Measurements from ENCODE around the gene KCNK17. TPM values are rescaled to one million over a fixed set of nuclear protein-coding genes. Genes with fewer than 3 reads are reported as not detected.

The KCNK17 gene
- total and polyA plus RNA-seq, 2 donors (not counting 3 experiments of a cell fraction or from before 2014, with no cell fraction given): not detected

DNA sequence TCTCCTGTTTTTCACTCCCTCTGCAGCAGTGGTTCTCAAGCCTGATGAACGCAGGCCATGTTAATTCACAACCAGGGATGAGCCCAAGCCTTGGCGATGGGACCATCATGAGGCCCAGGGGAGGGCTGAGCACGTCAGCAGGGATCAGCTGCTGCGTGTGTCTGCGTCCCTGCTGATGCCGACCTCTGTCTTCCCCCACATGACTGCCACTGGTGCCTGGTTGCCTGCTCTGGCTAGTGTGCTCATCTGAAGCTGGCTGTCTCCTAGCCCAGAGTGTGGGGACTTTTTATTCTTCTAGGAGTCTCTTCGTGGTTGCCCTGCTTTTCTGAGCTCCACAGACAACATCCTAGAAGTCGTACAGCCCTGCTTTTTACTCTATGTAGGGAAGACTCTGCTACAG, 49.1 kb upstream of the KCNK17 start:
- intact Hi-C loops (cut with micrococcal nuclease): no loop called here
- H3K79me2 ChIP-seq (ENCODE audit: control insufficient read depth, insufficient read depth, low read length): no peaks in the 10 kb centered on the region
- TF ChIP-seq MYC (IDR thresholded peaks at IDR 0.05; ENCODE audit: low read depth, low read length) (no peak), EZH2 (IDR thresholded peaks at IDR 0.05; ENCODE audit: borderline replicate concordance, low read depth, low read length, severe bottlenecking) (no peak), POLR2A (IDR thresholded peaks at IDR 0.05; ENCODE audit: low read depth, low read length) (no peak), CTCF (IDR thresholded peaks at IDR 0.05; ENCODE audit: extremely low read depth in 1 of 2, insufficient read depth in 1 of 2, low read depth in 1 of 2, low read length in 2 of 2) (no peak), JUN (IDR thresholded peaks at IDR 0.05; ENCODE audit: borderline replicate concordance, insufficient read depth, insufficient read length, low read depth) (no peak), POLR2AphosphoS5 (IDR thresholded peaks at IDR 0.05; ENCODE audit: insufficient read depth, low read depth, low read length) (no peak), FOS (IDR thresholded peaks at IDR 0.05; ENCODE audit: borderline replicate concordance, insufficient read depth, low read length) (no peak), GATA2 (IDR thresholded peaks at IDR 0.05; ENCODE audit: insufficient read depth, insufficient read length, low read depth, low read length) (no peak)
- TF ChIP-seq, protein P1, sequence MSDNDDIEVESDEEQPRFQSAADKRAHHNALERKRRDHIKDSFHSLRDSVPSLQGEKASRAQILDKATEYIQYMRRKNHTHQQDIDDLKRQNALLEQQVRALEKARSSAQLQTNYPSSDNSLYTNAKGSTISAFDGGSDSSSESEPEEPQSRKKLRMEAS (IDR thresholded peaks at IDR 0.05; ENCODE audit: insufficient read depth, insufficient read length): no peak
- H3K4me3 ChIP-seq (replicated peaks in 1 of 3; ENCODE audit: insufficient read depth in 1 of 3, low read depth in 1 of 3, low read length in 3 of 3): no peak overlapping the region
- H3K4me2 ChIP-seq (ENCODE audit: insufficient read depth, low read length): no peak overlapping the region
- H2AFZ ChIP-seq (ENCODE audit: low read depth, low read length): no peak overlapping the region
- BruUV-seq (replicated peaks): no TSS peak
- H3K27me3 ChIP-seq (ENCODE audit: control insufficient read depth in 2 of 2, insufficient read depth in 2 of 2, low read length in 2 of 2): no peaks in the 10 kb centered on the region
- DNase-seq (ENCODE audit: low read depth, low spot score) (no peak), FAIRE-seq (no peak)
- ChIA-PET CTCF (interaction anchor here (0.9 to 4.4 kb wide), 7 partner anchors 8 to 530 kb away, joined by 3 to 22 read pairs (median 9); no protein-coding TSS in a partner anchor), POLR2A (no interaction called here)
- no peaks in the 10 kb centered on the region for H3K4me1 ChIP-seq (ENCODE audit: control insufficient read depth, extremely low read depth, insufficient read depth, low read length)
- H3K27ac ChIP-seq (ENCODE audit: insufficient read depth, low read depth, low read length): no peak overlapping the region
- H3K9ac ChIP-seq (replicated peaks; ENCODE audit: extremely low read depth, insufficient read depth, low read length): no peak overlapping the region
- H3K9me1 ChIP-seq (replicated peaks; ENCODE audit: control insufficient read depth, extremely low read depth, insufficient read depth, low read length): no peaks in the 10 kb centered on the region
- dilution Hi-C loops (cut with MboI; ENCODE audit: extremely low pct_ligation_motif_present, low sequenced_read_pairs): no loop called here
- no peaks in the 10 kb centered on the region for H3K9me3 ChIP-seq (replicated peaks; ENCODE audit: control insufficient read depth, insufficient read depth, low read length)
- no peaks in the 10 kb centered on the region for H4K20me1 ChIP-seq (replicated peaks; ENCODE audit: control insufficient read depth, extremely low read depth, insufficient read depth, low read length)
- no peaks in the 10 kb centered on the region for H3K36me3 ChIP-seq (ENCODE audit: control insufficient read depth in 2 of 2, extremely low read depth in 1 of 2, insufficient read depth in 2 of 2, low read length in 2 of 2)
